ENCODE data around the gene FRMD5.

FRMD5 gene

DNA sequence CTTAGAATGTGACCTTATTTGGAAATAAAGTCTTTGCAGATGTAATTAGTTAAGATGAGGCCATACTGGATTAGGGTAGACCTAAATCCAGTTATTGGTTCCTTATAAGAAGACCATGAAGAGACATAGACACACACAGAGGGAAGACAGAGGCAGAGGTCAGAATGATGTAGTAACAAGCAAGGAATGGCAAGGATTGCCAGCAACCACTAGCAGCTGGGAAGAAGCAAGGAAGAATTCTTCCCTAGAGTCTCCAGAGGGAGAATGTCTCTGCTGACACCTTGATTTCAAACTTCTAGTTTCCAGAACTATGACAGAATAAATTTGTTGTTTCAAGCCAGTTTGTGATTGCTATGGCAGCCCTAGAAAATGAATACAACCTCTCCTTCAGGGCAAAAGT is 251.6 kb downstream of the FRMD5 start:
- TF ChIP-seq, protein P1, sequence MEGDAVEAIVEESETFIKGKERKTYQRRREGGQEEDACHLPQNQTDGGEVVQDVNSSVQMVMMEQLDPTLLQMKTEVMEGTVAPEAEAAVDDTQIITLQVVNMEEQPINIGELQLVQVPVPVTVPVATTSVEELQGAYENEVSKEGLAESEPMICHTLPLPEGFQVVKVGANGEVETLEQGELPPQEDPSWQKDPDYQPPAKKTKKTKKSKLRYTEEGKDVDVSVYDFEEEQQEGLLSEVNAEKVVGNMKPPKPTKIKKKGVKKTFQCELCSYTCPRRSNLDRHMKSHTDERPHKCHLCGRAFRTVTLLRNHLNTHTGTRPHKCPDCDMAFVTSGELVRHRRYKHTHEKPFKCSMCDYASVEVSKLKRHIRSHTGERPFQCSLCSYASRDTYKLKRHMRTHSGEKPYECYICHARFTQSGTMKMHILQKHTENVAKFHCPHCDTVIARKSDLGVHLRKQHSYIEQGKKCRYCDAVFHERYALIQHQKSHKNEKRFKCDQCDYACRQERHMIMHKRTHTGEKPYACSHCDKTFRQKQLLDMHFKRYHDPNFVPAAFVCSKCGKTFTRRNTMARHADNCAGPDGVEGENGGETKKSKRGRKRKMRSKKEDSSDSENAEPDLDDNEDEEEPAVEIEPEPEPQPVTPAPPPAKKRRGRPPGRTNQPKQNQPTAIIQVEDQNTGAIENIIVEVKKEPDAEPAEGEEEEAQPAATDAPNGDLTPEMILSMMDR (conservative IDR thresholded peaks at IDR 0.05; ENCODE audit: low read depth, low read length), result no peak
- no peak for DNase-seq (ENCODE audit: low read depth)
- H3K4me3 ChIP-seq (ENCODE audit: low read length), result no peak overlapping the region

DNA sequence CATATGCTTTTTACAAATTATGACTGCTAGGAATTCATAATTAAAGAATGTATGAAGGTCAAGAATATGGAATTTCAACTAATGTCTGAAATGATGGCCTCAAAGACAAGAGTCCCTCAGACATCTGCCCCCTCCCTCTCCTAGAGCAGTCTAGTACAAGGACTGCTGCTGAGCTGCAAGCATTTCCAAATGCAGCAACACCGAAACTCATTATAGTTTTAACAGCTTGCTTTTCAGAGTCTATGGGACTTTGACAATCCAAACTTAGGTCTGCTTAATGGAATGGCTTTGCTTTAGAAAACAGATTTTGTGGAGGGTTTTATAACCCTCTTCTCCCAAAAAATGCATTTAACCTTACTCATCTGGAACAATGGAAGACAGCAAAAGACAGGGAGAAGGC is 252.9 kb downstream of the FRMD5 start:
- TF ChIP-seq, protein P1 (conservative IDR thresholded peaks at IDR 0.05; ENCODE audit: low read depth, low read length), result no peak
- no peak for DNase-seq (ENCODE audit: low read depth)
- no peak overlapping the region for H3K4me3 ChIP-seq (ENCODE audit: low read length)

DNA sequence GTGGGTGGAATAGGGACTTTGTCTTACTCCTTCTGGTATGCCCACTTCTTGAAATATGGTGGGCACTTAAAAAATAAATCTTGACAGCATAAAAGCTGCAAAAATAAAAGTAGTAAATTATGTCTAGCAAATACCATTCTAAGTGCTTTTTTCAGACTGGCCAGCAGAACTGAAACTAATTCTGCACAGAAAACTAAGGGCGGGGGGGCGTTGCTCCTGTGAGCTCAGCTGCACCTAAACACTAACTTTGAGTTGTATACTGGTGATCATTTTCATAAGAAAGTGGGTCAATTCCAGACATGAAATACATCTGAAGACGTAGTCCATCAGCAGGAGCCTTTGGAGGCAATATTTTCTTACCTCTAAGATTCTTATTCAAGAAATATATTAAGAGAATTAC is 253.5 kb downstream of the FRMD5 start:
- TF ChIP-seq, protein P1 (conservative IDR thresholded peaks at IDR 0.05; ENCODE audit: low read depth, low read length), result no peak
- H3K4me3 ChIP-seq (ENCODE audit: low read length), result no peak overlapping the region
- no peak for DNase-seq (ENCODE audit: low read depth)

DNA sequence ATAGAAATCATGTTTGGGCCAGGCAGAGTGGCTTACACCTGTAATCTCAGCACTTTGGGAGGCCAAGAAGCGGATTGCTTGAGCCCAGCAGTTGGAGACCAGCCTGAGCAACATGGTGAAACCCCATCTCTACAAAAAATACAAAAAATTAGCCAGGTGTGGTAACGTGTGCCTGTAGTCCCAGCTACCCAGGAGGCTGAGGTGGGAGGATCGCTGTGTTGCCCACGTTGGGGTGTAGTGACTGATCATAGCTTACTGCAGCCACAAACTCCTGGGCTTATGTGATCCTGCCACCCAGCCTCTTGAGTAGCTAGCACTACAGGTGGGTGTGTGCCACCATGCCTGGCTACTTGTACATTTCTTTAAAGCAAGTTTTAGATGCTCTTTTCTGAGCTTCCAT is 254.0 kb downstream of the FRMD5 start:
- H3K4me3 ChIP-seq (ENCODE audit: low read length), result no peak overlapping the region
- TF ChIP-seq, protein P1 (conservative IDR thresholded peaks at IDR 0.05; ENCODE audit: low read depth, low read length), result no peak
- DNase-seq (ENCODE audit: low read depth), result no peak

DNA sequence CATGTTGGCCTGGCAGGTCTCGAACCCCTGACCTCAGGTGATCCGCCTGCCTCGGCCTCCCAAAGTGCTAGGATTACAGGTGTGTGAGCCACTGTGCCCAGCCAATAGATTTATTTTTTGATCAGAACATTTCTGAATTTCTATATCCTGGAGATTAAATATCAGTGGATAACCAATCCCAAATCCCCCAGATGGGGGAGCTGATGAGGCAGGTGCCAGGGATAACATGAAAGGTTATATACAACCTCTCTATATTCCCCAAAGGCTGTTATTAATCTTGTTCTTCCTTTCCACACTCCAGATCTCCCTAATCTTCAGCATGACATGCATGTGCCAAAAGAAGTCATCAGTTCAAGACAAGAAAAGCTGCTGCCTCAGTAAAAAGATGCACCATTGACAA is 256.0 kb downstream of the FRMD5 start:
- no peak for DNase-seq (ENCODE audit: low read depth)
- H3K4me3 ChIP-seq (ENCODE audit: low read length), result no peak overlapping the region
- TF ChIP-seq, protein P1 (conservative IDR thresholded peaks at IDR 0.05; ENCODE audit: low read depth, low read length), result peak; percentile 74

DNA sequence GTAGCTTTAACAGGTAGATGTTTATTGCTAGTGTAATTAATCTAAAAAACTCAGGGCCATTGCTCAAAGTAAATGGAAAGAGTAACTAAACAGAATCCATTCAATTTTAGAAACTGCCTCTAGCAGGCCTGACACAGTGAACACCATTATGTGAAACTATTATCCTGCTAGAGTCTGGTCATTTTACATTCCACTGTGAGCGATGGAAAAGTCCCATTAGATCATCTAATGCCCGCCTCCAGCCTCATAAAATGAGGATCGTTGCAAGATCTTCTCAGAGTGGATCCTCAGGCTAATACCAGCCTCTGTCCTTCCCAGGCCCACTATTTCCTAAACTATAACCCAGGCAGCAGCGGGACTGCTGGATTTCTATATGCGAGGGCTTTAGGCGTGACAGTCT is 260.6 kb downstream of the FRMD5 start:
- no peak overlapping the region for H3K4me3 ChIP-seq (ENCODE audit: low read length)
- DNase-seq (ENCODE audit: low read depth), result no peak
- TF ChIP-seq, protein P1 (conservative IDR thresholded peaks at IDR 0.05; ENCODE audit: low read depth, low read length), result no peak

DNA sequence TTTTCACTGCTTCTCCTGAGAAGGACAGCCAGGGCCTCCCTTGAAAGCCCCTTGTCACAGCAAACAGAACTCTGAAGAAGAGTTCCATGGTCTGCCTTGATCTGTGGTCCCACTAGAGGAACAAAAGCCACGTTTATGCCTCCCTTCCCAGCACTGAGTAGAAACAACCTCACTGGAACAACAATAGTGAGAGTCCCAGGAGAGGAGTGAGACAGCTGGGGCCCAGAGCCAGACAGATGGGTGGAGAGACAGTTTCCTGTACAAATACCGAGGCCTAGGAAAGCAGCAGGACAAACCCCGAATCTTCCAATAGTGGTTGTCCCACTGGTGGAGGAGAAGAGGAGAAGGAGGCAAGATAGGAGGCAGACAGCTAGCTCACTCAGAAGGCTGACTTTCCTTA is 262.2 kb downstream of the FRMD5 start:
- no peak overlapping the region for H3K4me3 ChIP-seq (ENCODE audit: low read length)
- no peak for DNase-seq (ENCODE audit: low read depth)
- TF ChIP-seq, protein P1 (conservative IDR thresholded peaks at IDR 0.05; ENCODE audit: low read depth, low read length), result no peak

Measured in retinal pigment epithelial cell (primary cell).